ENCODE data around the gene MICB. TPM values are rescaled to one million over a fixed set of nuclear protein-coding genes. Genes with fewer than 3 reads are reported as not detected.

MICB gene
- total and polyA plus RNA-seq, 2 donors (not counting 1 experiment from before 2014, with no cell fraction given) = 24.2 to 30.9 TPM

DNA sequence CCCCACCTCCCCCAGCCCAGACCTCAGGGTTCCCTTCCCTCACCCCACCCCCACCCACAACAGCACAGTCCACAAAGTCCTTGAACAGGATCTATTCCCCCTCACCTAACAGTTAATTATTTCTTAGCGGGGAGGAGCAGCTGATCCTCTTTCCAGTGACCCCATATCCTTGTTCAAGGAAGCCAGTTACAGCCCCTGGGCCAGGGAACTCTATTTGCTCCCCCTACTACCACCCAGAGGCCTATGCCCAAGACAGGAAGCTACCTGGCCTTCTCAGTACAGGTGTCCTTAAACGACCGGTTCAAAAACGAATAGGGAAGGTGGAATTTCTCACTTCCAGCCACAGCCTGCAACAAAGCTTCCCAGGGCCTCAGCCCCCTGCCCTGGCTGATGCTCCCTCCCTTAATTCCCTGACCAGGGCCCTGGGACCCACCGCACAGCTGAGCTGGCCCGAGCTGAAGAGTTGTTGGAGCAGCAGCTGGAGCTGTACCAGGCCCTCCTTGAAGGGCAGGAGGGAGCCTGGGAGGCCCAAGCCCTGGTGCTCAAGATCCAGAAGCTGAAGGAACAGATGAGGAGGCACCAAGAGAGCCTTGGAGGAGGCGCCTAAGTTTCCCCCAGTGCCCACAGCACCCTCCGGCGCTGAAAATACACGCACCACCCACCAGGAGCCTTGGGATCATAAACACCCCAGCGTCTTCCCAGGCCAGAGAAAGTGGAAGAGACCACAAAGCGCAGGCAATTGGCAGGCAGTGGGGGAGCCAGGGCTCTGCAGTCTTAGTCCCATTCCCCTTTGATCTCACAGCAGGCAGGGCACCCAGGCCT lies 31.6 kb downstream of the MICB start:
- peaks cover 0 to 46% of the 10 kb centered on the region in 2 experiments for H3K36me3 ChIP-seq (replicated peaks in 1 of 2; ENCODE audit: control extremely low read depth in 1 of 2, control insufficient read depth in 1 of 2, extremely low read depth in 1 of 2, insufficient read depth in 2 of 2, low read length in 1 of 2)
- H3K4me2 ChIP-seq (replicated peaks; ENCODE audit: low read depth, low read length, poor library complexity, severe bottlenecking) = no peak overlapping the region
- TF ChIP-seq, protein P1, sequence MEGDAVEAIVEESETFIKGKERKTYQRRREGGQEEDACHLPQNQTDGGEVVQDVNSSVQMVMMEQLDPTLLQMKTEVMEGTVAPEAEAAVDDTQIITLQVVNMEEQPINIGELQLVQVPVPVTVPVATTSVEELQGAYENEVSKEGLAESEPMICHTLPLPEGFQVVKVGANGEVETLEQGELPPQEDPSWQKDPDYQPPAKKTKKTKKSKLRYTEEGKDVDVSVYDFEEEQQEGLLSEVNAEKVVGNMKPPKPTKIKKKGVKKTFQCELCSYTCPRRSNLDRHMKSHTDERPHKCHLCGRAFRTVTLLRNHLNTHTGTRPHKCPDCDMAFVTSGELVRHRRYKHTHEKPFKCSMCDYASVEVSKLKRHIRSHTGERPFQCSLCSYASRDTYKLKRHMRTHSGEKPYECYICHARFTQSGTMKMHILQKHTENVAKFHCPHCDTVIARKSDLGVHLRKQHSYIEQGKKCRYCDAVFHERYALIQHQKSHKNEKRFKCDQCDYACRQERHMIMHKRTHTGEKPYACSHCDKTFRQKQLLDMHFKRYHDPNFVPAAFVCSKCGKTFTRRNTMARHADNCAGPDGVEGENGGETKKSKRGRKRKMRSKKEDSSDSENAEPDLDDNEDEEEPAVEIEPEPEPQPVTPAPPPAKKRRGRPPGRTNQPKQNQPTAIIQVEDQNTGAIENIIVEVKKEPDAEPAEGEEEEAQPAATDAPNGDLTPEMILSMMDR (IDR thresholded peaks at IDR 0.05) = no peak
- no peak for TF ChIP-seq EZH2 (IDR thresholded peaks at IDR 0.05; ENCODE audit: borderline replicate concordance, insufficient read depth, low read depth, low read length, poor library complexity, severe bottlenecking)
- H3K27ac ChIP-seq (ENCODE audit: low read length in 2 of 2) = no peak overlapping the region
- no peak overlapping the region for H3K9ac ChIP-seq (ENCODE audit: low read length)
- Mint-ChIP-seq H3K4me1 (peaks cover 12% of the 10 kb centered on the region), H3K27me3 (no peaks in the 10 kb centered on the region), H3K4me3 (no peak overlapping the region), H3K27ac (no peak overlapping the region), H3K9me3 (ENCODE audit: insufficient read depth) (no peaks in the 10 kb centered on the region)
- intact Hi-C loops (cut with micrococcal nuclease) = no loop called here
- H4K20me1 ChIP-seq (ENCODE audit: control insufficient read depth, insufficient read depth, low read length, poor library complexity, severe bottlenecking) = peaks cover 46% of the 10 kb centered on the region
- H3K4me1 ChIP-seq (ENCODE audit: control insufficient read depth in 2 of 2, insufficient read depth in 2 of 2, low read length in 2 of 2) = no peaks in the 10 kb centered on the region
- no peak overlapping the region for H3K4me3 ChIP-seq (ENCODE audit: control extremely low read depth in 1 of 5, extremely low read depth in 1 of 5, insufficient read depth in 1 of 5, low read depth in 2 of 5, low read length in 4 of 5)
- no peak overlapping the region for H2AFZ ChIP-seq (ENCODE audit: insufficient read depth, low read depth, low read length, poor library complexity, severe bottlenecking)
- ChIA-PET CTCF (interaction anchor here (1.8 kb wide), 1 partner anchor 12 kb away, joined by 6 read pairs; the partner anchor contains the start of gene DDX39B), POLR2A (interaction anchor here (1.0 to 1.3 kb wide), 2 partner anchors 12 to 32 kb away, joined by 3 to 4 read pairs; partner anchors contain the start of genes DDX39B and MICB)
- DNase-seq = no peak
- ATAC-seq (ENCODE audit: low read depth) = no peak
- H3K9me3 ChIP-seq (ENCODE audit: control extremely low read depth in 1 of 3, control insufficient read depth in 2 of 3, insufficient read depth in 1 of 3, low read length in 2 of 3) = no peaks in the 10 kb centered on the region
- peaks cover 1% of the 10 kb centered on the region for H3K79me2 ChIP-seq (ENCODE audit: control insufficient read depth, insufficient read depth, low read length)
- 71% methylated on average over 9 of the region's 12 CpGs for WGBS (ENCODE audit: insufficient coverage)
- H3K27me3 ChIP-seq (replicated peaks in 1 of 4; ENCODE audit: control extremely low read depth in 1 of 4, control insufficient read depth in 3 of 4, insufficient read depth in 4 of 4, low read length in 3 of 4) = no peaks in the 10 kb centered on the region

DNA sequence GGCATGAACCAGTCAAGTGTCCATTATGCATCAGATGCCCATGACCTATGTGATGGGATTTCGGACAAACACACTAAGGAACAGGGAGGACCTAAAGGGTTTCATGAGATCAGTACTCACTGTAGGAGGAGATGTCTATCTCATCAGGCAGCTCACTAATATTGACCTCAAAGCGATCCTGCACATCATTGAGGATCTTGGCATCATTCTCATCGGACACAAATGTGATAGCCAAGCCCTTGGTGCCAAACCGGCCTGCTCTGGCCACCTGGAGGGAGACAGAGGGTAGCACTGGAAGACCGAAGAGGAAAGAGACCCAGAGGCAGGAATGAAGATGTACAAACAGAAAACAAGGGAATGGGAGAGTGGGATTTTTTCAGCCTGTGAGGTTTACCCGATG lies 32.7 kb downstream of the MICB start:
- no peak overlapping the region for H3K4me3 ChIP-seq (ENCODE audit: control extremely low read depth in 1 of 5, extremely low read depth in 1 of 5, insufficient read depth in 1 of 5, low read depth in 2 of 5, low read length in 4 of 5)
- Mint-ChIP-seq H3K4me3 (no peak overlapping the region), H3K27ac (no peak overlapping the region), H3K4me1 (peaks cover 12% of the 10 kb centered on the region), H3K9me3 (ENCODE audit: insufficient read depth) (no peaks in the 10 kb centered on the region), H3K27me3 (no peaks in the 10 kb centered on the region)
- H3K36me3 ChIP-seq (replicated peaks in 1 of 2; ENCODE audit: control extremely low read depth in 1 of 2, control insufficient read depth in 1 of 2, extremely low read depth in 1 of 2, insufficient read depth in 2 of 2, low read length in 1 of 2) = peaks cover 1 to 58% of the 10 kb centered on the region in 2 experiments
- no peak overlapping the region for H3K4me2 ChIP-seq (replicated peaks; ENCODE audit: low read depth, low read length, poor library complexity, severe bottlenecking)
- H4K20me1 ChIP-seq (ENCODE audit: control insufficient read depth, insufficient read depth, low read length, poor library complexity, severe bottlenecking) = peaks cover 57% of the 10 kb centered on the region
- ATAC-seq (ENCODE audit: low read depth) (no peak), DNase-seq (no peak)
- H3K27ac ChIP-seq (ENCODE audit: low read length in 2 of 2) = no peak overlapping the region
- no peak overlapping the region for H2AFZ ChIP-seq (ENCODE audit: insufficient read depth, low read depth, low read length, poor library complexity, severe bottlenecking)
- 96% methylated on average over 5 of the region's 6 CpGs for WGBS (ENCODE audit: insufficient coverage)
- H3K79me2 ChIP-seq (ENCODE audit: control insufficient read depth, insufficient read depth, low read length) = peaks cover 9% of the 10 kb centered on the region
- no peaks in the 10 kb centered on the region for H3K4me1 ChIP-seq (ENCODE audit: control insufficient read depth in 2 of 2, insufficient read depth in 2 of 2, low read length in 2 of 2)
- intact Hi-C loops (cut with micrococcal nuclease) = no loop called here
- H3K9me3 ChIP-seq (ENCODE audit: control extremely low read depth in 1 of 3, control insufficient read depth in 2 of 3, insufficient read depth in 1 of 3, low read length in 2 of 3) = no peaks in the 10 kb centered on the region
- CTCF ChIA-PET = interaction anchor here (1.3 kb wide), 1 partner anchor 259 kb away, joined by 3 read pairs; no protein-coding TSS in a partner anchor
- TF ChIP-seq, protein P1 (IDR thresholded peaks at IDR 0.05) = no peak
- no peak for TF ChIP-seq EZH2 (IDR thresholded peaks at IDR 0.05; ENCODE audit: borderline replicate concordance, insufficient read depth, low read depth, low read length, poor library complexity, severe bottlenecking)
- H3K9ac ChIP-seq (ENCODE audit: low read length) = no peak overlapping the region
- no peaks in the 10 kb centered on the region for H3K27me3 ChIP-seq (replicated peaks in 1 of 4; ENCODE audit: control extremely low read depth in 1 of 4, control insufficient read depth in 3 of 4, insufficient read depth in 4 of 4, low read length in 3 of 4)
- POLR2A ChIA-PET = no interaction called here
